Measurements from ENCODE around the gene UBAP2. TPM values are rescaled to one million over a fixed set of nuclear protein-coding genes. Genes with fewer than 3 reads are reported as not detected.

The UBAP2 gene
- total RNA-seq, 5 donors from 2014 or later (not counting 1 experiment from before 2014, with no cell fraction given), result 32.9 to 38.1 (median 36.7) TPM

DNA sequence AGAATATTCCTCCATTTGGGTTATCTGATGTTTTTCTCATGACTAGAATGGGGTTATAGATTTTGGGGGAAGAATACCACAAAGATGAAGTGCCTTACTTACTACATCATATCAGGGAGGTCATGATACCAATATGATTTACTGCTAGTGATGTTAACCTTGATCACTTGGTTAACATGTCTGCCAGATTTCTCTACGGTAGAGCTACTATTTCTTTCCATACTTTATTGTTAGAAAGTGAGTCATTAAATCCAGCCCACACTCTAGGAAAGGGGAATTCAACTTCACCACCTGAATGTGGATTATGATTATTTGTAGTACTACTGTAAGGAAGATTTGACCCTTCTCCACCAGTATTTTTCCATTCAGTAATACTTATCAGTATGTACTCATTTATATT lies 167.1 kb downstream of the UBAP2 start:
- H3K9me3 ChIP-seq, result no peaks in the 10 kb centered on the region
- no peaks in the 10 kb centered on the region for H3K27me3 ChIP-seq (replicated peaks in 1 of 2; ENCODE audit: control insufficient read depth in 2 of 2, extremely low read depth in 1 of 2, insufficient read depth in 2 of 2, low read length in 1 of 2)
- Mint-ChIP-seq H3K4me3 (no peak overlapping the region), H3K27ac (peak overlapping the region in 1 of 2 donors; percentile 2), H3K36me3 (no peaks in the 10 kb centered on the region), H3K4me1 (peaks cover 59 to 67% (median 65%) of the 10 kb centered on the region in 3 donors), H3K27me3 (no peaks in the 10 kb centered on the region), H3K9me3 (no peaks in the 10 kb centered on the region)
- POLR2A ChIA-PET, result no interaction called here
- H3K4me3 ChIP-seq (ENCODE audit: control insufficient read depth in 1 of 2, extremely low read depth in 1 of 2, low read length in 1 of 2), result no peak overlapping the region
- CTCF ChIA-PET, result interaction anchor here in 1 of 2 donors (0.6 kb wide), 1 partner anchor 444 kb away, joined by 3 read pairs; no protein-coding TSS in a partner anchor
- peaks cover 2 to 13% of the 10 kb centered on the region in 2 experiments for H3K4me1 ChIP-seq (ENCODE audit: control insufficient read depth in 1 of 2, extremely low read depth in 1 of 2, insufficient read depth in 2 of 2, low read length in 2 of 2)
- no peak overlapping the region for H3K27ac ChIP-seq (ENCODE audit: low read length)
- peaks cover 0 to 8% of the 10 kb centered on the region in 2 donors for H3K36me3 ChIP-seq (ENCODE audit: control insufficient read depth in 2 of 2, extremely low read depth in 1 of 2, insufficient read depth in 1 of 2, low read length in 1 of 2)
- DNase-seq (no peak), ATAC-seq (replicated peaks in 1 of 4) (no peak)
- WGBS (ENCODE audit: insufficient coverage), result no CpG with 5 or more reads among the region's 1 CpG

DNA sequence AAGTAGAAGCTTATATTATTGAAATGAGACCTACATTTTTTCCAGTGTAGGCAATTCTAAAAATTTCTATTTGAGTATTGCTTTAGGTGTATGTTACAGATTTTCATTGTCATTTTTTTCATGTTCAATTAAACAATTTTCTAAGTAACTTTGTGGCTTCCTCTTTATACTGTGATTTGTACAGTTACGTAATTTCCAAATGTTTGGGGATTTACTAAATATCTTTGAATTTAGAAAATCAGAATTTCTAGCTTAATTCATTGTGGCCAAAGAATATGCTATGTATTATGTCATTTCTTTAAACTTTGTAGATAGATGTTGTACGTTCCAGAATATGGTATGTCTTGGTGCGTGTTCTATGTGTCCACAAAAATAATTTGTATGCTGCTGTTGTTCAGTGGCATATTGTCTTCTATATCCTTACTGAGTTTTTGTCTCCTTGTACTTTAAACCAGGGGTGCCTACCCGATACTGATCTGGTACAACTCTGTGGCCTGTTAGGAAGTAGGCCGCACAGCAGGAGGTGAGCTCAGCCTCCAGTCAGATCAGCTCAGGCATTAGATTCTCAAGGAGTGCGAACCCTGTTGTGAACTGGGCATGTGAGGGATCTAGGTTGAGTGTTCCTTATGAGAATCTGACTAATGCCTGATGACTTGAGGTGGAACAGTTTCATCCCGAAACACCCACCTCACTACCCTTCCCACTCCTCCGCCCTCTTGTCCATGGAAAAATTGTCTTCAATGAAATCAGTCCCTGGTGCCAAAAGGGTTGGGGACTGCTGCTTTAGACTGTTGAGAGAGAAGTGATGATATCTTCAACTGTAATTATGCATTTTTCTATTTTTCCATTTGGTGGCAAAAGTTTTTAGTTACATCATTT lies 168.2 kb downstream of the UBAP2 start:
- H3K27me3 Mint-ChIP-seq, result no peaks in the 10 kb centered on the region
- POLR2A ChIA-PET, result no interaction called here
- 89% methylated on average over 3 of the region's 8 CpGs for WGBS (ENCODE audit: insufficient coverage)
- no peak overlapping the region for H3K27ac ChIP-seq (ENCODE audit: low read length)
- DNase-seq (no peak), ATAC-seq (replicated peaks in 1 of 4) (no peak)
- H3K27ac Mint-ChIP-seq, result peak overlapping the region in 1 of 2 donors; percentile 39
- no peak overlapping the region for H3K4me3 Mint-ChIP-seq
- CTCF ChIA-PET, result interaction anchor here in 1 of 2 donors (0.8 to 0.9 kb wide), 2 partner anchors 8 to 67 kb away, joined by 3 read pairs; no protein-coding TSS in a partner anchor
- no peaks in the 10 kb centered on the region for H3K36me3 Mint-ChIP-seq
- peaks cover 2 to 13% of the 10 kb centered on the region in 2 experiments for H3K4me1 ChIP-seq (ENCODE audit: control insufficient read depth in 1 of 2, extremely low read depth in 1 of 2, insufficient read depth in 2 of 2, low read length in 2 of 2)
- no peaks in the 10 kb centered on the region for H3K27me3 ChIP-seq (replicated peaks in 1 of 2; ENCODE audit: control insufficient read depth in 2 of 2, extremely low read depth in 1 of 2, insufficient read depth in 2 of 2, low read length in 1 of 2)
- H3K36me3 ChIP-seq (ENCODE audit: control insufficient read depth in 2 of 2, extremely low read depth in 1 of 2, insufficient read depth in 1 of 2, low read length in 1 of 2), result peaks cover 0 to 8% of the 10 kb centered on the region in 2 donors
- H3K4me3 ChIP-seq (ENCODE audit: control insufficient read depth in 1 of 2, extremely low read depth in 1 of 2, low read length in 1 of 2), result no peak overlapping the region
- H3K9me3 ChIP-seq, result no peaks in the 10 kb centered on the region
- peaks cover 59 to 66% (median 62%) of the 10 kb centered on the region in 3 donors for H3K4me1 Mint-ChIP-seq
- no peaks in the 10 kb centered on the region for H3K9me3 Mint-ChIP-seq

DNA sequence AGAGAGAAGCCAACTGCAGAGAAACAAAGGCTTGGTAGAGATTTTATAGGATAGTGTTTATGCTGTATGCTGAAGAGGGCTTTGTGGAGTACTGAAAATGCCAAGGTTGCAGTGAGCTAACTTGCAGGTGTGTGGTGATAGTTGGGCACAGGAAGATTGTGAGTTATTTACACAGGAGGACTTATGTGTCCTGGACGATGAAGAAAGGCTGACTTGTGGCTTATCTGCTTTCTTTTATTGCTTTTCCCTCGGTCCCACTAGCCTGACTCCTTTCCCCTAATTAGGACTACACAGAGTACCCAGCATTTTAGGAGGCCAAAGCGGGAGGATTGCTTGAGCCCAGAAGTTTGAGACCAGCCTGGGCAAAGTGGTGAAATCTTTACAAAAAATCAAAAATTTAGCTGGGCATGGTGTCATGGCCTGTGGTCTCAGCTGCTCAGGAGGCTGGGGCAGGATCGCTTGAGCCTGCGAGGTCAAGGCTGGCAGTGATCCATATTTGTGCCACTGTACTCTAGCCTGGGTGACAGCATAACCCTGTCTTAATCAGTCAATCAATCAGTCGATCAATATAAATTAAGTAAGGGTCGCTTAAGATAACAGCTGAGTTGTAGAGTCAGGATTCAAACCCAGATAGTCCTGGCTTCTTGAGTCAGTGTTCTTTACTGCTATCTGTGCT lies 169.9 kb downstream of the UBAP2 start:
- Histone ChIP-seq H3K36me3 (ENCODE audit: control insufficient read depth in 2 of 2, extremely low read depth in 1 of 2, insufficient read depth in 1 of 2, low read length in 1 of 2) (peaks cover 0 to 8% of the 10 kb centered on the region in 2 donors), H3K4me3 (ENCODE audit: control insufficient read depth in 1 of 2, extremely low read depth in 1 of 2, low read length in 1 of 2) (no peak overlapping the region), H3K9me3 (no peaks in the 10 kb centered on the region), H3K27ac (ENCODE audit: low read length) (no peak overlapping the region), H3K4me1 (ENCODE audit: control insufficient read depth in 1 of 2, extremely low read depth in 1 of 2, insufficient read depth in 2 of 2, low read length in 2 of 2) (peaks cover 2 to 12% of the 10 kb centered on the region in 2 experiments), H3K27me3 (replicated peaks in 1 of 2; ENCODE audit: control insufficient read depth in 2 of 2, extremely low read depth in 1 of 2, insufficient read depth in 2 of 2, low read length in 1 of 2) (no peaks in the 10 kb centered on the region)
- no peaks in the 10 kb centered on the region for H3K36me3 Mint-ChIP-seq
- H3K9me3 Mint-ChIP-seq, result no peaks in the 10 kb centered on the region
- H3K27me3 Mint-ChIP-seq, result no peaks in the 10 kb centered on the region
- peak overlapping the region in 1 of 2 donors; percentile 21 for H3K27ac Mint-ChIP-seq
- peaks cover 46 to 51% (median 50%) of the 10 kb centered on the region in 3 donors for H3K4me1 Mint-ChIP-seq
- no peak overlapping the region for H3K4me3 Mint-ChIP-seq
- POLR2A ChIA-PET, result no interaction called here
- 100% methylated on average over 2 of the region's 7 CpGs for WGBS (ENCODE audit: insufficient coverage)
- CTCF ChIA-PET, result no interaction called here
- ATAC-seq (replicated peaks in 1 of 4) (no peak), DNase-seq (no peak)

DNA sequence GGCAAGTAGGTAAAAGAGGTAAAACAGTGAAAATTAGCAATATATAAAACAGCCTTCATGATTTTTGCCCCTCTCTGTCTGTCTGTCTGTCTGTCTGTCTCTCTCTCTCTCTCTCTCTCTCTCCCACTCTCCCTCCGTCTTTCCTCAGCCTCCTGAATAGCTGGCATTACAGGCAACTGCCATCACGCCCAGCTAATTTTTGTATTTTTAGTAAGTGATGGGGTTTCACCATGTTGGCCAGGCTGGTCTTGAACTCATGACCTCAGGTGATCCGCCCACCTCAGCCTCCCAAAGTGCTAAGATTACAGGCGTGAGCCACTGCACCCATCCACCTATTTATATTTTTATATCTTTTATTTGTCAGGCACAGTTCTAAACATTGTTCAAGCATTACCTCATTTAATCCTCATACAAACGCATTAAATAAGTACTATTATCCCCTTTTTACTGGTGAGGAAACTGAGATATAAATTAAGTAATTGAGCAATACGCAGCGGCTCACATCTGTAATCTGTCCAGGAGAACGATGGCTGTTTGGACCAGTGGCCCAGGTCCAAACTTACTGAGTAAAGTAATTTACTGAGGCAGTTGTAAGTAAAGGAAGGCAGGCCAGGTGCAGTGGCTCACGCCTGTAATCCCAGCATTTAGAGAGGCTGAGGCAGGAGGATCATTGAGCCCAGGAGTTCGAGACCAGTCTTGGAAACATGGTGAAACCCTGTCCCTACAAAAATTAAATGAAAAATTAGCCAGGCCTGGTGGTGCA lies 170.8 kb downstream of the UBAP2 start:
- ATAC-seq (replicated peaks in 1 of 4) (no peak), DNase-seq (no peak)
- H3K4me1 ChIP-seq (ENCODE audit: control insufficient read depth in 1 of 2, extremely low read depth in 1 of 2, insufficient read depth in 2 of 2, low read length in 2 of 2), result peaks cover 2 to 7% of the 10 kb centered on the region in 2 experiments
- H3K36me3 ChIP-seq (ENCODE audit: control insufficient read depth in 2 of 2, extremely low read depth in 1 of 2, insufficient read depth in 1 of 2, low read length in 1 of 2), result peaks cover 0 to 8% of the 10 kb centered on the region in 2 donors
- Mint-ChIP-seq H3K36me3 (no peaks in the 10 kb centered on the region), H3K4me3 (no peak overlapping the region), H3K4me1 (peaks cover 42 to 45% (median 44%) of the 10 kb centered on the region in 3 donors), H3K27ac (peak overlapping the region in 1 of 2 donors; percentile 21), H3K27me3 (no peaks in the 10 kb centered on the region), H3K9me3 (no peaks in the 10 kb centered on the region)
- WGBS (ENCODE audit: insufficient coverage), result 90% methylated on average over 2 of the region's 10 CpGs
- ChIA-PET CTCF (no interaction called here), POLR2A (interaction anchor here in 1 of 2 donors (0.6 kb wide), 1 partner anchor 67 kb away, joined by 4 read pairs; no protein-coding TSS in a partner anchor)
- H3K27ac ChIP-seq (ENCODE audit: low read length), result no peak overlapping the region
- H3K27me3 ChIP-seq (replicated peaks in 1 of 2; ENCODE audit: control insufficient read depth in 2 of 2, extremely low read depth in 1 of 2, insufficient read depth in 2 of 2, low read length in 1 of 2), result no peaks in the 10 kb centered on the region
- no peaks in the 10 kb centered on the region for H3K9me3 ChIP-seq
- no peak overlapping the region for H3K4me3 ChIP-seq (ENCODE audit: control insufficient read depth in 1 of 2, extremely low read depth in 1 of 2, low read length in 1 of 2)

Other genes starting within 250 kb of the UBAP2 start
- gene UBE2R2, start 231.7 kb downstream of the UBAP2 start, total RNA-seq, result 10 to 100 TPM; 23.8 to 29.3 (median 28.1) TPM
- gene DCAF12, start 77.8 kb upstream of the UBAP2 start, total RNA-seq, result 10 to 100 TPM; 15.5 to 29.1 (median 23.3) TPM
- 10 to 100 TPM; 33.1 to 42.2 (median 35.5) TPM for gene UBAP1, start 130.2 kb upstream of the UBAP2 start, total RNA-seq

All from T-cell (primary cell).